Measurements from ENCODE around the gene CAVIN1.
A peak's percentile ranks its signal among the peaks of the same experiment; 100 is the strongest.
"Not testable (repeated sequence)": the region's sequence is repeated elsewhere in the genome, so short reads cannot be mapped to it uniquely, and the experiment has no call there.

The CAVIN1 gene

GRCh38 chr17:42392692-42393415 lies 30.2 kb downstream of the CAVIN1 start:
- H3K36me3 ChIP-seq (ENCODE audit: insufficient read depth, low read length): no peaks in the 10 kb centered on the region
- no peak for ATAC-seq (ENCODE audit: insufficient read depth, low read depth)

GRCh38 chr17:42391439-42391838 lies 31.6 kb downstream of the CAVIN1 start:
- not testable (repeated sequence) for H3K4me2 ChIP-seq (ENCODE audit: insufficient read depth, low read length); H3K9me3 ChIP-seq (ENCODE audit: insufficient read depth, low read length, severe bottlenecking); H3K27me3 ChIP-seq (ENCODE audit: insufficient read depth, low read length, poor library complexity)

More at GRCh38 chr17:42392692-42393415, 30.2 kb downstream of the CAVIN1 start:
- no peak overlapping the region for H2AFZ ChIP-seq (ENCODE audit: low read depth, low read length)
- H3K9ac ChIP-seq (ENCODE audit: low read depth, low read length): no peak overlapping the region
- no peaks in the 10 kb centered on the region for H3K79me2 ChIP-seq (ENCODE audit: insufficient read depth, low read length)
- no peak for DNase-seq
- H3K9me3 ChIP-seq (ENCODE audit: insufficient read depth, low read length, severe bottlenecking): no peaks in the 10 kb centered on the region
- H3K27ac ChIP-seq (ENCODE audit: low read length): no peak overlapping the region
- H3K27me3 ChIP-seq (ENCODE audit: insufficient read depth, low read length, poor library complexity): no peaks in the 10 kb centered on the region
- no peak overlapping the region for H3K4me2 ChIP-seq (ENCODE audit: insufficient read depth, low read length)
- H3K4me3 ChIP-seq (ENCODE audit: low read depth in 1 of 2, low read length in 2 of 2): no peak overlapping the region
- no peak for TF ChIP-seq EZH2 (IDR thresholded peaks at IDR 0.05; ENCODE audit: borderline replicate concordance, low read depth, low read length, severe bottlenecking)
- no peak for TF ChIP-seq CTCF (IDR thresholded peaks at IDR 0.05; ENCODE audit: borderline replicate concordance, extremely low read depth, low read length, poor library complexity, severe bottlenecking)
- no peaks in the 10 kb centered on the region for H4K20me1 ChIP-seq (ENCODE audit: insufficient read depth, low read length)
- H3K4me1 ChIP-seq (ENCODE audit: insufficient read depth, low read length): peaks cover 7% of the 10 kb centered on the region

GRCh38 chr17:42389899-42390298 lies 33.2 kb downstream of the CAVIN1 start:
- Histone ChIP-seq H3K36me3 (ENCODE audit: insufficient read depth, low read length) (no peaks in the 10 kb centered on the region), H3K4me2 (ENCODE audit: insufficient read depth, low read length) (no peak overlapping the region), H3K9me3 (ENCODE audit: insufficient read depth, low read length, severe bottlenecking) (no peaks in the 10 kb centered on the region), H3K4me1 (ENCODE audit: insufficient read depth, low read length) (peaks cover 22% of the 10 kb centered on the region), H3K4me3 (ENCODE audit: low read depth in 1 of 2, low read length in 2 of 2) (no peak overlapping the region), H2AFZ (ENCODE audit: low read depth, low read length) (no peak overlapping the region), H4K20me1 (ENCODE audit: insufficient read depth, low read length) (no peaks in the 10 kb centered on the region; the same call in 1 of the 2 replicates), H3K27ac (ENCODE audit: low read length) (no peak overlapping the region), H3K27me3 (ENCODE audit: insufficient read depth, low read length, poor library complexity) (no peaks in the 10 kb centered on the region), H3K79me2 (ENCODE audit: insufficient read depth, low read length) (peaks cover 11% of the 10 kb centered on the region), H3K9ac (ENCODE audit: low read depth, low read length) (no peak overlapping the region)
- TF ChIP-seq EZH2 (IDR thresholded peaks at IDR 0.05; ENCODE audit: borderline replicate concordance, low read depth, low read length, severe bottlenecking) (no peak), CTCF (IDR thresholded peaks at IDR 0.05; ENCODE audit: borderline replicate concordance, extremely low read depth, low read length, poor library complexity, severe bottlenecking) (no peak)
- no peak for ATAC-seq (ENCODE audit: insufficient read depth, low read depth)
- DNase-seq: no peak

More at GRCh38 chr17:42391439-42391838, 31.6 kb downstream of the CAVIN1 start:
- DNase-seq; H4K20me1 ChIP-seq (ENCODE audit: insufficient read depth, low read length); H3K27ac ChIP-seq (ENCODE audit: low read length); H3K4me3 ChIP-seq (ENCODE audit: low read depth in 1 of 2, low read length in 2 of 2); H3K36me3 ChIP-seq (ENCODE audit: insufficient read depth, low read length); H2AFZ ChIP-seq (ENCODE audit: low read depth, low read length); ATAC-seq (ENCODE audit: insufficient read depth, low read depth); H3K79me2 ChIP-seq (ENCODE audit: insufficient read depth, low read length); H3K9ac ChIP-seq (ENCODE audit: low read depth, low read length): not testable (repeated sequence)
- H3K4me1 ChIP-seq (ENCODE audit: insufficient read depth, low read length): peaks cover 20% of the 10 kb centered on the region

- Histone ChIP-seq H4K20me1 (ENCODE audit: insufficient read depth, low read length) (no peaks in the 10 kb centered on the region; the same call in 1 of the 2 replicates), H3K4me1 (ENCODE audit: insufficient read depth, low read length) (peaks cover 22% of the 10 kb centered on the region), H3K4me2 (ENCODE audit: insufficient read depth, low read length) (peak overlapping the region; percentile 74), H3K27me3 (ENCODE audit: insufficient read depth, low read length, poor library complexity) (no peaks in the 10 kb centered on the region), H3K27ac (ENCODE audit: low read length) (peak overlapping the region; percentile 25), H3K4me3 (ENCODE audit: low read depth in 1 of 2, low read length in 2 of 2) (peak overlapping the region in 1 of 2 experiments; percentile 52; a peak in 2 of 4 replicates), H3K79me2 (ENCODE audit: insufficient read depth, low read length) (peaks cover 12% of the 10 kb centered on the region), H3K9me3 (ENCODE audit: insufficient read depth, low read length, severe bottlenecking) (no peaks in the 10 kb centered on the region), H3K36me3 (ENCODE audit: insufficient read depth, low read length) (no peaks in the 10 kb centered on the region), H2AFZ (ENCODE audit: low read depth, low read length) (peak overlapping the region; percentile 65), H3K9ac (ENCODE audit: low read depth, low read length) (peak overlapping the region; percentile 31)
- ATAC-seq (ENCODE audit: insufficient read depth, low read depth) (no peak), DNase-seq (no peak)
- no peak for TF ChIP-seq EZH2 (IDR thresholded peaks at IDR 0.05; ENCODE audit: borderline replicate concordance, low read depth, low read length, severe bottlenecking)
- no peak for TF ChIP-seq CTCF (IDR thresholded peaks at IDR 0.05; ENCODE audit: borderline replicate concordance, extremely low read depth, low read length, poor library complexity, severe bottlenecking)
These were observed 34.0 kb downstream of the CAVIN1 start for GRCh38 chr17:42389135-42389417.

Measured in DND-41 (cell line).